Subcutaneous abdominal adipose tissue (tissue), 5 donors: ENCODE results near the gene CPSF4L.
"Not testable (repeated sequence)": the region's sequence is repeated elsewhere in the genome, so short reads cannot be mapped to it uniquely, and the experiment has no call there.

Source experiments
- H3K27ac ChIP-seq: one replicate; pipeline ENCODE4 v1.7.0; 2013; ENCODE audit warnings: low read depth, mild to moderate bottlenecking, inconsistent platforms, low read length, moderate library complexity
- H3K27me3 ChIP-seq, 5 donors: one replicate each; pipeline ENCODE4 v1.7.0; 2013; ENCODE audit warnings: low read length in 5 of 5, inconsistent platforms in 1 of 5; ENCODE audit not compliant: control insufficient read depth in 5 of 5, insufficient read depth in 4 of 5
- H3K36me3 ChIP-seq, 5 donors: one replicate each; pipeline ENCODE4 v1.7.0; 2013; ENCODE audit warnings: low read length in 5 of 5; ENCODE audit not compliant: control insufficient read depth in 5 of 5, insufficient read depth in 5 of 5
- H3K4me1 ChIP-seq, 5 donors: one replicate each; pipeline ENCODE4 v1.7.0; 2013; ENCODE audit warnings: low read length in 5 of 5, mild to moderate bottlenecking in 3 of 5, moderate library complexity in 1 of 5; ENCODE audit not compliant: control insufficient read depth in 5 of 5, insufficient read depth in 5 of 5
- H3K4me3 ChIP-seq, 5 donors: one replicate each; pipeline ENCODE4 v1.7.0; 2013; ENCODE audit warnings: low read length in 5 of 5, low read depth in 1 of 5
- H3K9ac ChIP-seq, 5 donors: one replicate each; pipeline ENCODE4 v1.7.0; 2013; ENCODE audit warnings: low read length in 5 of 5, mild to moderate bottlenecking in 4 of 5, moderate library complexity in 3 of 5
- H3K9me3 ChIP-seq, 5 donors: one replicate each; pipeline ENCODE4 v1.7.0; 2013; ENCODE audit warnings: low read length in 5 of 5; ENCODE audit not compliant: control insufficient read depth in 5 of 5
- donor health status: healthy.
- donor health status: healthy.
- donor health status: healthy.
- donor health status: healthy.
- donor health status: healthy.

The CPSF4L gene

GRCh38 chr17:73271072-73271471 lies 9.4 kb upstream of the CPSF4L start:
- H3K9ac ChIP-seq = no peak overlapping the region
- no peak overlapping the region for H3K27ac ChIP-seq
- no peaks in the 10 kb centered on the region for H3K36me3 ChIP-seq
- no peak overlapping the region for H3K4me3 ChIP-seq
- H3K27me3 ChIP-seq = no peaks in the 10 kb centered on the region
- no peaks in the 10 kb centered on the region for H3K4me1 ChIP-seq
- peaks cover 0 to 2% (median 0%) of the 10 kb centered on the region in 5 donors for H3K9me3 ChIP-seq

GRCh38 chr17:73269791-73270190 lies 8.1 kb upstream of the CPSF4L start:
- Histone ChIP-seq H3K4me3 (no peak overlapping the region), H3K36me3 (no peaks in the 10 kb centered on the region), H3K4me1 (no peaks in the 10 kb centered on the region), H3K9ac (no peak overlapping the region), H3K27me3 (no peaks in the 10 kb centered on the region), H3K9me3 (peaks cover 0 to 2% (median 0%) of the 10 kb centered on the region in 5 donors), H3K27ac (no peak overlapping the region)

- H3K4me3 ChIP-seq = no peak overlapping the region
- no peak overlapping the region for H3K27ac ChIP-seq
- H3K36me3 ChIP-seq = no peaks in the 10 kb centered on the region
- H3K4me1 ChIP-seq = no peaks in the 10 kb centered on the region
- no peaks in the 10 kb centered on the region for H3K27me3 ChIP-seq
- peaks cover 0 to 2% (median 0%) of the 10 kb centered on the region in 5 donors for H3K9me3 ChIP-seq
- no peak overlapping the region for H3K9ac ChIP-seq
These were observed 7.6 kb upstream of the CPSF4L start for GRCh38 chr17:73269329-73269615.

GRCh38 chr17:73268582-73269328 lies 7.1 kb upstream of the CPSF4L start:
- no peak overlapping the region for H3K27ac ChIP-seq

GRCh38 chr17:73267648-73268537 lies 6.2 kb upstream of the CPSF4L start:
- Histone ChIP-seq H3K36me3 (no peaks in the 10 kb centered on the region), H3K27ac (no peak overlapping the region), H3K9me3 (peaks cover 0 to 2% (median 0%) of the 10 kb centered on the region in 5 donors), H3K4me1 (no peaks in the 10 kb centered on the region), H3K9ac (no peak overlapping the region), H3K27me3 (no peaks in the 10 kb centered on the region), H3K4me3 (no peak overlapping the region)

More at GRCh38 chr17:73268582-73269328, 7.1 kb upstream of the CPSF4L start:
- Histone ChIP-seq H3K36me3 (no peaks in the 10 kb centered on the region), H3K9me3 (peaks cover 0 to 2% (median 0%) of the 10 kb centered on the region in 5 donors), H3K4me1 (no peaks in the 10 kb centered on the region), H3K9ac (no peak overlapping the region), H3K27me3 (no peaks in the 10 kb centered on the region), H3K4me3 (no peak overlapping the region)

GRCh38 chr17:73266796-73267195 lies 5.1 kb upstream of the CPSF4L start:
- Histone ChIP-seq H3K9ac (no peak overlapping the region), H3K27me3 (no peaks in the 10 kb centered on the region), H3K4me1 (no peaks in the 10 kb centered on the region), H3K9me3 (peaks cover 0 to 2% (median 0%) of the 10 kb centered on the region in 5 donors), H3K27ac (no peak overlapping the region), H3K36me3 (no peaks in the 10 kb centered on the region), H3K4me3 (no peak overlapping the region)

- Histone ChIP-seq H3K27me3 (no peaks in the 10 kb centered on the region), H3K27ac (no peak overlapping the region), H3K36me3 (no peaks in the 10 kb centered on the region), H3K4me3 (no peak overlapping the region), H3K9me3 (peaks cover 0 to 2% (median 0%) of the 10 kb centered on the region in 5 donors), H3K4me1 (no peaks in the 10 kb centered on the region), H3K9ac (no peak overlapping the region)
These were observed 4.3 kb upstream of the CPSF4L start for GRCh38 chr17:73265646-73266640.

GRCh38 chr17:73264448-73264847 lies 2.8 kb upstream of the CPSF4L start:
- not testable (repeated sequence) for H3K4me3 ChIP-seq, H3K36me3 ChIP-seq, H3K4me1 ChIP-seq, H3K9me3 ChIP-seq, H3K27ac ChIP-seq, H3K9ac ChIP-seq, H3K27me3 ChIP-seq

GRCh38 chr17:73262676-73263642 lies 1.3 kb upstream of the CPSF4L start:
- Histone ChIP-seq H3K4me3 (no peak overlapping the region), H3K36me3 (no peaks in the 10 kb centered on the region), H3K27ac (no peak overlapping the region), H3K9ac (no peak overlapping the region), H3K9me3 (no peaks in the 10 kb centered on the region), H3K4me1 (no peaks in the 10 kb centered on the region), H3K27me3 (no peaks in the 10 kb centered on the region)
